LNCaP clone FGC (cell line): ENCODE data around the gene OSBPL8.

Source experiments
- DNase-seq: peaks from one replicate; pipeline ENCODE4 v3.0.0-alpha.2; 2011; ENCODE audit warnings: low read depth
- H3K4me3 ChIP-seq: 2 replicates; pipeline ENCODE4 v1.5.1; 2011; ENCODE audit warnings: mild to moderate bottlenecking, low read depth, low read length, control low read depth
- TF ChIP-seq, protein P1 (sequence below): IDR thresholded peaks from 2 replicates; pipeline ENCODE4 v1.5.1; 2012; ENCODE audit warnings: mild to moderate bottlenecking; ENCODE audit not compliant: control insufficient read depth, insufficient read depth; ENCODE audit errors: extremely low read depth

OSBPL8 gene

DNA sequence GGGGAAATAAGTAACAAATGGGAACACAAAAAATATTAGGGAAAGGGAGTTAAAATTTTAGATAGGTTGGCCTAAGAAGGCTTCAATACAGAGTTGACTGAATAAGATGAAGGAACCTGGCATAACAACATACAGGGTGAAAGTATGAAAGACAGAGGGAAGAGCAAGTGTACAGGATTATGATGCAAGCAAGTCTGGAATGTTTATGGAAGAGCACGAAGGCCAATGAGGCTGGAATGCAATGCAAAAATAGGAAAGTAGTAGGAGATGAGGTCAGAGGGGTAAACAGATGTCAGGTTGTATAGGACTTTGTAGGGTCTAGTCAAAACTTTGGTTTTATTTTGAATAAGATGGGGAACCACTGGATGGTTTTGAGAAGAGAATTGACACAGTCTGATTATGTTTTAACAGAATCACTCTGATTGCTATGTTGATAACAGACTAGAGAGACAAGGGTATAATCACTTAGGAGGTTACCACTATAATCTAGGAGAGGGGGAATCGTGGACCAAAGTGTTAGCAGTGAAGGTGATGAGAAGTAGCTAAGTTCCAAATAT lies 96.8 kb downstream of the OSBPL8 start:
- H3K4me3 ChIP-seq: no peak overlapping the region
- no peak for DNase-seq
- TF ChIP-seq, protein P1, sequence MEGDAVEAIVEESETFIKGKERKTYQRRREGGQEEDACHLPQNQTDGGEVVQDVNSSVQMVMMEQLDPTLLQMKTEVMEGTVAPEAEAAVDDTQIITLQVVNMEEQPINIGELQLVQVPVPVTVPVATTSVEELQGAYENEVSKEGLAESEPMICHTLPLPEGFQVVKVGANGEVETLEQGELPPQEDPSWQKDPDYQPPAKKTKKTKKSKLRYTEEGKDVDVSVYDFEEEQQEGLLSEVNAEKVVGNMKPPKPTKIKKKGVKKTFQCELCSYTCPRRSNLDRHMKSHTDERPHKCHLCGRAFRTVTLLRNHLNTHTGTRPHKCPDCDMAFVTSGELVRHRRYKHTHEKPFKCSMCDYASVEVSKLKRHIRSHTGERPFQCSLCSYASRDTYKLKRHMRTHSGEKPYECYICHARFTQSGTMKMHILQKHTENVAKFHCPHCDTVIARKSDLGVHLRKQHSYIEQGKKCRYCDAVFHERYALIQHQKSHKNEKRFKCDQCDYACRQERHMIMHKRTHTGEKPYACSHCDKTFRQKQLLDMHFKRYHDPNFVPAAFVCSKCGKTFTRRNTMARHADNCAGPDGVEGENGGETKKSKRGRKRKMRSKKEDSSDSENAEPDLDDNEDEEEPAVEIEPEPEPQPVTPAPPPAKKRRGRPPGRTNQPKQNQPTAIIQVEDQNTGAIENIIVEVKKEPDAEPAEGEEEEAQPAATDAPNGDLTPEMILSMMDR: no peak

DNA sequence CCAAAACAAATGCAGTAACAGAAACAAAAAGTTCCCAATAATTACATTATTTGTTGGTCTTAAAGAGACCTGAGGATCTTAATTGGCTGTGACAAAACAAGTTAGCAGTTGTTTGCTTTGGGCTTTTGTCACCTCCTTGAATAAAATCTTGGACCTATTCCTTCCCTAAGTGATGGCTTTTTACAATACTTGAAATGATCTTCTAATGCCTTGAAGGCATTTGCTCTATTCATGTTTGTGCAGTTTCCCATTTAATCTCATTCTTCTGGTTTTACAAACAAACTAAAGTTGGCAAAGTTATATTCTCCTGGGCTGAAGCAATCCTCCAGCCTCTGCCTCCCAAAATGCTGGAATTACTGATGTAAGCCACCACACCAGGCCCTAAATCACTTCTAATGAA lies 98.8 kb downstream of the OSBPL8 start:
- no peak overlapping the region for H3K4me3 ChIP-seq
- TF ChIP-seq, protein P1: no peak
- no peak for DNase-seq

DNA sequence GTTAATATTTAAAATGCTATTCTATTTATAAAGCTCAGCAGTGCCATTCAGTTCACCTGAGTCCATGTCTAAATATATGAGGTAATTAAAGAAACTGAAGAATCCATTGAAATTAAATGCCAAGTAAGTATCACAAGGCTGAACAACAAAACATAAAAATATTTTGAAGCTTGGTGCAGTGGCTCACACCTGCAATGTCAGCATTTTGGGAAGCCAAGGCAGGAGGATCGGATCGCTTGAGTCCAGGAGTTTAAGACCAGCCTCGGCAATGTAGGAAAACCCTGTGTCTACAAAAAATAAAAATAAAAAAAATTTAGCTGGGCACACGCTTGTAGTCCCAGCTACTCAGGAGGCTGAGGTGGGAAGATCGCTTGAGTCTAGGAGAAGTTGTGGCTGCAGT lies 101.8 kb downstream of the OSBPL8 start:
- no peak overlapping the region for H3K4me3 ChIP-seq
- no peak for DNase-seq
- TF ChIP-seq, protein P1: no peak

DNA sequence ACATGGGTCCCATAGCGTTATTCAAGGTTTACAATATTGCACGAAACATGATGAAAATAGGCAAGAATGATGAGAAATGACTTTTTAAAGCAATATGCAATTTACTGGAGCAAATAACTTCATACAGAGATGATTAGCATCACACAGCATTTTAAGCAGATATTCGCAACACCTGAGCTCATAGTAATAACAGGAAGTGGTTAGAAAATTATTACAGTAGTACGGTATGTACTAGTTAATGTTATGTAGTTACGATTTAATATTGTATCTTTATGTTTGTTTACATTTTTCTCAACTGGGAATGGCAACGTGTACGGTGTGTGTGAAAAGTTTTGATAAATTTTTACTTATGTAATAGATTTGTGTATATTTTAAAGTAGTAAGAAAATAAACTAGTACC lies 102.6 kb downstream of the OSBPL8 start:
- TF ChIP-seq, protein P1: no peak
- no peak overlapping the region for H3K4me3 ChIP-seq
- no peak for DNase-seq

DNA sequence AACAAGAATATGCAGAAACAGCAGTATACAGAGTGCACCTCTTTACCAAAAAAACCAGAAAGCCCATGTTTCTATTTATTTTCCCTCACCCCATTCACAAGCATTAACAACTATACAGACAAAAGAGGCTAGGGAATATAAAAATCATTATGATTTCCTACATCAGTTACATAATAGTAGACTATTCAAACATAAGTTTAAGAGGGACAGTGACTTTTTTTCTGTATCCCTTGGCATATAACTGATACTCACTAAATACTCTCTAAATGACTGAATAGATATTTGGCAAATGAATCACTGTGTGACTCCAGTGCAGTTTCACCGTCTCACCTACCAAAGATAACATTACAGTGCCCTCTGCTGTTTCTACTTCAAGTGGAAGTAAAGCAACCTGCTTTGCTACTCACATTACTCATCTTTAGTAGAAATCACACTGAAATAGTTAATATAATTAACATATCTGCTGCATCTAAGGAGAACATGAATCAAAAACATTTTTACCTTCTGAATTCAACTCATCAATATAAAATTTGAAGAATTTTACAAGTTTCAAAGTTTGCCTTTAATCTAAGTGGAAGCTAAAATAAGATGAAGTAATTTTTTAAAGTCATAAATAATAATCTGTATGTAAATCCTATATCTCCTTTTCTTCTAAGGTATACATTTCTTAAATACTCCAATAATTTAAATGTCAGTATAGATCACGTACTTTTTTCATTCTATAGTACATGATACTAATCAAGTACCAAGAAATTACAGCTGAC lies 103.8 kb downstream of the OSBPL8 start:
- no peak overlapping the region for H3K4me3 ChIP-seq
- peak; percentile 76 for DNase-seq

DNA sequence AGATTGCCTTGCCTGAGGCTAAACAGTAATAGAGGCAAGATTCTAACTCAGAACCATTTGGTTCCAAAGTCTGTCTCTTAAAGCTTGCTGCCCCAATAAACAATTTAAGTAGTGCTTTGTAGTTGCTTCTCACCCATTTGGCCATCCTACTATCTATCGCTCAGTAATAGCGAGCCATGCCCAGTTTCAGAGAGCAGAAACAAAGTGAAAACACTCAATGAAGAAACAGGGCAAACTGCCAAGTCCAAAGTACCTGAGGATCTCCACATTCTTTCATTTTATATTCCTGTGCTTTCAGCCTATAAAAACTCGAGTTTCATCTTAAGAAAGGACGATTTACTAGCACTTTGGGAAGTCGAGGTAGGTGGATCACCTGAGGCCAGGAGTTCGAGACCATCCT lies 108.0 kb downstream of the OSBPL8 start:
- TF ChIP-seq, protein P1: no peak
- H3K4me3 ChIP-seq: no peak overlapping the region
- no peak for DNase-seq

More for the DNA sequence above, 103.8 kb downstream of the OSBPL8 start:
- TF ChIP-seq, protein P1: peak; percentile 73
